IMR-90 (cell line): ENCODE measurements around the gene SWI5.

Experiments used
- BHLHE40 ChIP-seq: fragments of 150-350 bp; IDR thresholded peaks from 2 replicates; pipeline ENCODE4 v1.6.1; 2016; ENCODE audit warnings: mild to moderate bottlenecking, low read depth, low read length
- CEBPB ChIP-seq: IDR thresholded peaks from 2 replicates; pipeline ENCODE4 v1.6.1; 2012; ENCODE audit warnings: low read depth, low read length, improper control_type of control experiment
- CHD1 ChIP-seq: IDR thresholded peaks from 2 replicates; pipeline ENCODE4 v1.6.1; 2012; ENCODE audit warnings: low read depth, low read length, improper control_type of control experiment
- FOS ChIP-seq: fragments of 150-350 bp; IDR thresholded peaks from 2 replicates; pipeline ENCODE4 v1.6.1; 2016; ENCODE audit warnings: low read depth, low read length
- MAFK ChIP-seq: IDR thresholded peaks from 2 replicates; pipeline ENCODE4 v1.6.1; 2012; ENCODE audit warnings: low read depth, low read length, improper control_type of control experiment
- MAZ ChIP-seq: IDR thresholded peaks from 2 replicates; pipeline ENCODE4 v1.6.1; 2012; ENCODE audit warnings: low read depth, mild to moderate bottlenecking, low read length, improper control_type of control experiment, moderate library complexity, borderline replicate concordance
- MXI1 ChIP-seq: IDR thresholded peaks from 2 replicates; pipeline ENCODE4 v1.6.1; 2012; ENCODE audit warnings: low read depth, mild to moderate bottlenecking, low read length, moderate library complexity, borderline replicate concordance
- NFE2L2 ChIP-seq: fragments of 150-350 bp; IDR thresholded peaks from 2 replicates; pipeline ENCODE4 v1.6.1; 2016; ENCODE audit warnings: low read depth, mild to moderate bottlenecking, low read length
- POLR2A ChIP-seq: IDR thresholded peaks from 2 replicates; pipeline ENCODE4 v1.6.1; 2012; ENCODE audit warnings: mild to moderate bottlenecking, low read depth, low read length
- RAD21 ChIP-seq: IDR thresholded peaks from 2 replicates; pipeline ENCODE4 v1.6.1; 2012; ENCODE audit warnings: low read length, improper control_type of control experiment
- RCOR1 ChIP-seq: IDR thresholded peaks from 2 replicates; pipeline ENCODE4 v1.6.1; 2012; ENCODE audit warnings: mild to moderate bottlenecking, low read length, improper control_type of control experiment; ENCODE audit not compliant: insufficient replicate concordance
- RFX5 ChIP-seq: IDR thresholded peaks from 2 replicates; pipeline ENCODE4 v1.8.0; 2012; ENCODE audit warnings: low read depth, mild to moderate bottlenecking, low read length, moderate library complexity
- TF ChIP-seq, protein P1 (sequence below): conservative IDR thresholded peaks from 2 replicates; pipeline ENCODE4 v1.5.1; 2012; ENCODE audit warnings: mild to moderate bottlenecking, low read depth, low read length, improper control_type of control experiment

DNA sequence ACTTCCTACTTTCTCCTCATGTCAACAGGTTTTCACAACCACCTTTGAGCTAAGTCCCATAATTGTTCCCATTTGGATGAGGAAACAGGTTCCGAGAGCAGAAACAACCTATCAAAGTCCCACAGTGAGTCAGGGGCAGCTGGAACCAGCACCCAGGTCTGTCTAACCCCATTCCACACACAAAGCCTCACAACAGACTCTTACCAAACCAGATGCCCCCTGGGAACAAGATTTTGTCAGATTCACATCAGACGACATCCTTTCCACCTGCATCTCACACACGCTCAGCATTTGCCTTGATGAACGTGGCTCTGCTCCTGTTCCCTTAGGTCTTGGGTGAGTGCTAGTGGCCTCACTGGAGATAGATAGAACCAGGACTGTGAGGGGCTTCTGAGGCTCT, 17.0 kb downstream of the SWI5 start:
- TF ChIP-seq, protein P1, sequence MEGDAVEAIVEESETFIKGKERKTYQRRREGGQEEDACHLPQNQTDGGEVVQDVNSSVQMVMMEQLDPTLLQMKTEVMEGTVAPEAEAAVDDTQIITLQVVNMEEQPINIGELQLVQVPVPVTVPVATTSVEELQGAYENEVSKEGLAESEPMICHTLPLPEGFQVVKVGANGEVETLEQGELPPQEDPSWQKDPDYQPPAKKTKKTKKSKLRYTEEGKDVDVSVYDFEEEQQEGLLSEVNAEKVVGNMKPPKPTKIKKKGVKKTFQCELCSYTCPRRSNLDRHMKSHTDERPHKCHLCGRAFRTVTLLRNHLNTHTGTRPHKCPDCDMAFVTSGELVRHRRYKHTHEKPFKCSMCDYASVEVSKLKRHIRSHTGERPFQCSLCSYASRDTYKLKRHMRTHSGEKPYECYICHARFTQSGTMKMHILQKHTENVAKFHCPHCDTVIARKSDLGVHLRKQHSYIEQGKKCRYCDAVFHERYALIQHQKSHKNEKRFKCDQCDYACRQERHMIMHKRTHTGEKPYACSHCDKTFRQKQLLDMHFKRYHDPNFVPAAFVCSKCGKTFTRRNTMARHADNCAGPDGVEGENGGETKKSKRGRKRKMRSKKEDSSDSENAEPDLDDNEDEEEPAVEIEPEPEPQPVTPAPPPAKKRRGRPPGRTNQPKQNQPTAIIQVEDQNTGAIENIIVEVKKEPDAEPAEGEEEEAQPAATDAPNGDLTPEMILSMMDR: no peak
- TF ChIP-seq MXI1 (no peak), POLR2A (no peak), MAFK (no peak), RFX5 (no peak), RCOR1 (no peak), RAD21 (no peak), FOS (no peak), BHLHE40 (no peak), CEBPB (no peak), MAZ (no peak), CHD1 (no peak), NFE2L2 (no peak)
